Right atrium auricular region (tissue), 2 donors: Measurements from ENCODE around the gene TCF12. TPM values are rescaled to one million over a fixed set of nuclear protein-coding genes. Genes with fewer than 3 reads are reported as not detected.

ENCODE experiments used
- DNase-seq: peaks from one replicate; pipeline ENCODE4 v3.0.0-alpha.2; 2019; ENCODE audit warnings: low spot score
- H3K27ac ChIP-seq, 2 donors: fragments of 200-600 bp; sonication (generic); 1 replicate in 1 of 2; 2 replicates in 1 of 2; pipeline ENCODE4 v1.5.1; 2016 to 2019
- H3K27me3 ChIP-seq, 2 donors: fragments of 200-600 bp; sonication (generic); one replicate each; pipeline versions ENCODE4 v1.5.1 to v1.6.0; 2017 to 2019
- H3K36me3 ChIP-seq: fragments of 200-600 bp; sonication (generic); one replicate; pipeline ENCODE4 v1.5.1; 2016
- H3K4me1 ChIP-seq, 2 donors: fragments of 200-600 bp; sonication (generic); one replicate each; pipeline versions ENCODE4 v1.5.1 to v1.6.0; 2017 to 2019
- H3K4me3 ChIP-seq, 2 donors: fragments of 200-600 bp; sonication (generic); 1 replicate in 1 of 2; 2 replicates in 1 of 2; pipeline ENCODE4 v1.5.1; 2017 to 2019; ENCODE audit warnings: mild to moderate bottlenecking in 1 of 2, moderate library complexity in 1 of 2
- H3K9me3 ChIP-seq, 2 donors: fragments of 200-600 bp; sonication (generic); one replicate each; pipeline ENCODE4 v1.5.1; 2019
- total RNA-seq, 2 donors: library from RNA; depleted of rRNA; stranded (reverse); fragments of >200 nt; gene quantifications; one replicate each; pipeline ENCODE4 v1.1.0, GENCODE V29; 2016
- TF ChIP-seq, protein P1 (sequence below), 2 donors: fragments of 200-600 bp; sonication (generic); IDR thresholded peaks; one replicate each; pipeline ENCODE4 v1.5.1; 2019; ENCODE audit warnings: antibody characterized with exemption in 2 of 2

The TCF12 gene
- total RNA-seq, 2 donors from 2014 or later: 35.2 to 40.0 TPM

GRCh38 chr15:56973463-56973862 is 55.0 kb downstream of the TCF12 start:
- no peaks in the 10 kb centered on the region for H3K27me3 ChIP-seq
- H3K36me3 ChIP-seq: no peaks in the 10 kb centered on the region
- no peak overlapping the region for H3K27ac ChIP-seq
- H3K4me1 ChIP-seq: peaks cover 0 to 31% of the 10 kb centered on the region in 2 donors
- DNase-seq: no peak
- TF ChIP-seq, protein P1, sequence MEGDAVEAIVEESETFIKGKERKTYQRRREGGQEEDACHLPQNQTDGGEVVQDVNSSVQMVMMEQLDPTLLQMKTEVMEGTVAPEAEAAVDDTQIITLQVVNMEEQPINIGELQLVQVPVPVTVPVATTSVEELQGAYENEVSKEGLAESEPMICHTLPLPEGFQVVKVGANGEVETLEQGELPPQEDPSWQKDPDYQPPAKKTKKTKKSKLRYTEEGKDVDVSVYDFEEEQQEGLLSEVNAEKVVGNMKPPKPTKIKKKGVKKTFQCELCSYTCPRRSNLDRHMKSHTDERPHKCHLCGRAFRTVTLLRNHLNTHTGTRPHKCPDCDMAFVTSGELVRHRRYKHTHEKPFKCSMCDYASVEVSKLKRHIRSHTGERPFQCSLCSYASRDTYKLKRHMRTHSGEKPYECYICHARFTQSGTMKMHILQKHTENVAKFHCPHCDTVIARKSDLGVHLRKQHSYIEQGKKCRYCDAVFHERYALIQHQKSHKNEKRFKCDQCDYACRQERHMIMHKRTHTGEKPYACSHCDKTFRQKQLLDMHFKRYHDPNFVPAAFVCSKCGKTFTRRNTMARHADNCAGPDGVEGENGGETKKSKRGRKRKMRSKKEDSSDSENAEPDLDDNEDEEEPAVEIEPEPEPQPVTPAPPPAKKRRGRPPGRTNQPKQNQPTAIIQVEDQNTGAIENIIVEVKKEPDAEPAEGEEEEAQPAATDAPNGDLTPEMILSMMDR (IDR thresholded peaks at IDR 0.05): no peak
- no peak overlapping the region for H3K4me3 ChIP-seq
- no peaks in the 10 kb centered on the region for H3K9me3 ChIP-seq

DNA sequence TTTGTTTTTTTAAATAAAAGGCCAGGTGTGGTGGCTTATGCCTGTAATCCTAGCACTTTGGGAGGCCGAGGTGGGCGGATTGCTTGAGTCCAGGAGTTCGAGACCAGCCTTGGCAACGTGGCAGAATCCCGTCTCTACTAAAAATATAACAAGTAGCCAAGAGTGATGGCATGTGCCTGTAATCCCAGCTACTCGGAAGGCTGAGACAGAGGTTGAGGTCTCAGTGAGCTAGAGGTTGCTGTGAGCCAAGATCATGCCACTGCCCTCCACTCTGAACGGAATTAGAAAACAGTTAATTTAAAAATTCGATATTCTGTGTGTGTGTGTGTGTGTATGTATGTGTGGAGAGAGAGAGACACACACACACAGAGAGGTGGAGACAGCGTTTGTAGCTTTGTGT is 58.8 kb downstream of the TCF12 start:
- H3K36me3 ChIP-seq: no peaks in the 10 kb centered on the region
- H3K4me1 ChIP-seq: peaks cover 0 to 46% of the 10 kb centered on the region in 2 donors
- no peak overlapping the region for H3K27ac ChIP-seq
- no peaks in the 10 kb centered on the region for H3K27me3 ChIP-seq
- TF ChIP-seq, protein P1 (IDR thresholded peaks at IDR 0.05): no peak
- no peak for DNase-seq
- no peak overlapping the region for H3K4me3 ChIP-seq
- no peaks in the 10 kb centered on the region for H3K9me3 ChIP-seq

- Histone ChIP-seq H3K4me1 (peaks cover 0 to 43% of the 10 kb centered on the region in 2 donors), H3K9me3 (no peaks in the 10 kb centered on the region), H3K27me3 (no peaks in the 10 kb centered on the region), H3K36me3 (no peaks in the 10 kb centered on the region), H3K4me3 (no peak overlapping the region), H3K27ac (no peak overlapping the region)
- TF ChIP-seq, protein P1 (IDR thresholded peaks at IDR 0.05): no peak
- no peak for DNase-seq
Measured at GRCh38 chr15:56978898-56979662, 60.6 kb downstream of the TCF12 start.

DNA sequence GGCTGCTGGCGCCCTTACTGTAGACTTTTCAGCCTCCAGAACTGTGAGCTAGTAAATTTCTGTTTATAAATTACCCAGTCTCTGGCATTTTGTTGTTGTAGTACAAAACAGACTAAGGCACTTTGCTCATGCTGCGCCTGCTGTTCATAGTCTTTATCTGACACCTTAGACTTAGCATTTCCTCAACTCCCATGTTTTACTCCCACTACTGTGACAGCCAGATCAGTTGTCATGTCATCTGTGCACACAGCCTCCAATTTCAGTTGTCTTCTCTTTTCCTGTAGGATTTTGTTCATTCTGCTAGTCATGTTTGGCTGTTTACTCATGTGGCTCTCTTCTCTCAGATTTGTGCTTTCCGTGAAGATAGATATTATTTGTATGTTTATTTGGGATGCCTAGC is 62.0 kb downstream of the TCF12 start:
- Histone ChIP-seq H3K4me1 (peaks cover 0 to 56% of the 10 kb centered on the region in 2 donors), H3K27me3 (no peaks in the 10 kb centered on the region), H3K27ac (no peak overlapping the region), H3K9me3 (no peaks in the 10 kb centered on the region), H3K4me3 (no peak overlapping the region), H3K36me3 (no peaks in the 10 kb centered on the region)
- TF ChIP-seq, protein P1 (IDR thresholded peaks at IDR 0.05): no peak
- DNase-seq: no peak

DNA sequence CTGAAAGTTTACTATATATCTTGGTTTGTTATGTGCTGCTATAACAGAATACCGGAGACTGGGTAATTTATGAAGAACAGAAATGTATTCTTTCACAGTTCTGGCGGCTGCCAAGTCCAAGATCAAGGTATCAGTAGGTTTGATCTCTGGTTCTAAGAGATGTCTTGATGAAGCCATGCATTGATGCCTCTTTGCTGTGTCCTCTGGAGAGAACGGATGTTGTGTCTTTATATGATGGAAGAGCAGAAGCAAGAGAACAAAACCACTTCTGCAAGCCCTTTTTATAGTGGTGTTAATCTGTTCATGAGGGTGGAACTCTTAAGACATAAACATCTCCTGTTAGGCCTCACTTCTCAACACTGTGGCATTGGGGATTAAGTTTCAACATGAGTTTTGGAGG is 62.7 kb downstream of the TCF12 start:
- Histone ChIP-seq H3K27ac (no peak overlapping the region), H3K27me3 (no peaks in the 10 kb centered on the region), H3K4me3 (no peak overlapping the region), H3K9me3 (no peaks in the 10 kb centered on the region), H3K4me1 (peaks cover 0 to 56% of the 10 kb centered on the region in 2 donors), H3K36me3 (no peaks in the 10 kb centered on the region)
- no peak for DNase-seq
- TF ChIP-seq, protein P1 (IDR thresholded peaks at IDR 0.05): no peak

DNA sequence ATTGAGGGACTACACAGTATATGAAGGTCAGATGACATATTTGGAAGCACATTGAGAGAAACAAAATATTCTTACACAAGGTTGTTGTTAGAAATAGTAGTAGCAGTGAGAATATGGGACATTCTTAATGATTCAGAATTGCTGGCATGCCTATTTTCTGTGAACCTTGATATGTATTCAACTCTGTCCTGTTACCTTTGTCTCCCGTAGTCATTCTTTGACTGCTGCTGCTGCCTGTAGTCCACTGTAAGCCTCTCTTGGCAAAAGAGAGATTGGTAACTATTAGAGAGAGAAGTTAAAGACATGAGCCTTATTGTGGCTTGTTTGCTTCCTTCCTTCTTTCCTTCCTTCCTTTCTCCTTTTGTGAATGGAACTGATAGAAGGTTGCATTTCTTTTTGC is 64.5 kb downstream of the TCF12 start:
- H3K27me3 ChIP-seq: no peaks in the 10 kb centered on the region
- no peak for DNase-seq
- no peaks in the 10 kb centered on the region for H3K36me3 ChIP-seq
- TF ChIP-seq, protein P1 (IDR thresholded peaks at IDR 0.05): no peak
- no peak overlapping the region for H3K27ac ChIP-seq
- no peaks in the 10 kb centered on the region for H3K9me3 ChIP-seq
- peaks cover 0 to 59% of the 10 kb centered on the region in 2 donors for H3K4me1 ChIP-seq
- H3K4me3 ChIP-seq: no peak overlapping the region
